Psoas muscle (tissue), 8 donors: ENCODE data around the gene EMX1. TPM values are rescaled to one million over a fixed set of nuclear protein-coding genes. Genes with fewer than 3 reads are reported as not detected.

Experiments used
- ATAC-seq, 4 donors: fragments of 200-7000 bp; cut with Tn5 transposase; one replicate each; pipeline ENCODE4 v1.9.1; 2020; ENCODE audit warnings: moderate library complexity in 3 of 4, mild to moderate bottlenecking in 2 of 4
- DNase-seq, 2 donors: peaks; one replicate each; pipeline ENCODE4 v3.0.0-alpha.2; 2020
- H3K27ac ChIP-seq: fragments of 200-600 bp; one replicate; pipeline ENCODE4 v1.8.0; 2022
- H3K27me3 ChIP-seq, 3 donors: fragments of 200-600 bp in 1 of 3; one replicate each; pipeline versions ENCODE4 v1.6.1 to v1.8.0; 2013 to 2022; ENCODE audit warnings: low read length in 2 of 3, mild to moderate bottlenecking in 2 of 3, moderate library complexity in 1 of 3; ENCODE audit not compliant: insufficient read depth in 3 of 3
- H3K36me3 ChIP-seq, 2 donors: fragments of 200-600 bp in 1 of 2; one replicate each; pipeline versions ENCODE4 v1.6.1 to v1.8.0; 2013 to 2022; ENCODE audit warnings: low read depth in 1 of 2, mild to moderate bottlenecking in 1 of 2, moderate library complexity in 1 of 2; ENCODE audit not compliant: insufficient read depth in 1 of 2
- H3K4me1 ChIP-seq: fragments of 200-600 bp; one replicate; pipeline ENCODE4 v1.8.0; 2022
- H3K4me3 ChIP-seq: fragments of 200-600 bp; one replicate; pipeline ENCODE4 v1.8.0; 2022; ENCODE audit warnings: mild to moderate bottlenecking
- H3K9me3 ChIP-seq: fragments of 200-600 bp; one replicate; pipeline ENCODE4 v1.8.0; 2022
- CTCF ChIP-seq: fragments of 200-600 bp; IDR thresholded peaks from one replicate; pipeline ENCODE4 v1.8.0; 2022; ENCODE audit warnings: antibody characterized with exemption
- WGBS, 3 donors: extraction: QIAGEN DNeasy Blood & Tissue Kit; methylation state at CpG; one replicate each; pipeline versions ENCODE4 v1.1.6 to v1.1.7; 2013; 5-methylcytosine and 5-hydroxymethylcytosine counted together
- intact Hi-C, 2 donors: fragments of 100-400 bp; cut with DNase I; formaldehyde crosslinking; loops; one replicate each; pipeline versions ENCODE4 v1.11.0 to v1.14.2; 2022
- polyA plus RNA-seq, 3 donors: library from polyadenylated mRNA; stranded (reverse); fragments of 200-250 nt; gene quantifications; one replicate each; pipeline ENCODE4 v1.2.3, GENCODE V29; 2013
- total RNA-seq, 4 donors: library from RNA; stranded (reverse); fragmentation: NEBNext Ultra II Directional in 2 of 4; extraction: Animal tissue kit (Norgen Biotek cat#: 25700) in 2 of 4; gene quantifications; one replicate each; pipeline versions ENCODE4 v1.2.1 to v1.2.4, GENCODE V29; 2021 to 2023
- donor health status: healthy with polysubstance abuse.
- donor health status: DM: no; HTN: no; CAD: no; lungs with moderate emphysema.
- donor health status: Bipolar disorder and iron deficiency.
- donor health status: healthy.
- donor health status: DM: yes; HTN: yes; CAD: no.
- donor health status: DM: no; HTN: no; CAD: no.
- donor health status: DM: no; HTN: no; CAD: no.
- donor health status: DM: yes; HTN: yes; CAD: no.

Gene EMX1
- total and polyA plus RNA-seq, 7 donors: 0.01 TPM; not detected in 6

DNA sequence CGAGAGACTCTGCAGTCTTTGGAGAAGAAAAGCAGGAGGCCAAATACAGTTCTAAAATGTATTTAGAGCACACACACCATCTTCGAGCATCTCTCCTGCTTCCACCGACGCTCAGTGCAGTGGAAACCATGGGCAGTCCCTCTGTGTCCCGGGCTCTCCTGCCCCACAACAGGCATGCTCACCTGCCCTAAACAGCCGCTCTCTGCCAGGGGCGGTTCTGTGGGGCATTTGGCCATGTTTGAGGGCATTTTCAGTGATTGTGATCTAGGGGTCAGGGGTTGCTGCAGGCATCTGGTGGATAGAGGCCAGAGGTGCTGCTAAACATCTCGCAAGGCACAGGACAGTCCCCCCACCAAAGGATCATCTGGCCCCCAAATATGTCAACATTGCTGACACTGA, 55.8 kb downstream of the EMX1 start:
- H3K9me3 ChIP-seq: no peaks in the 10 kb centered on the region
- 91 to 94% (median 92%) methylated on average over 8 of the region's 8 CpGs for WGBS, 3 donors
- ATAC-seq (no peak), DNase-seq (peak in 1 of 2 donors; percentile 22)
- no peak overlapping the region for H3K4me3 ChIP-seq
- no peaks in the 10 kb centered on the region for H3K4me1 ChIP-seq
- intact Hi-C loops: loop anchor here in 1 of 2 donors (5.0 kb wide), 1 partner anchor 81 kb away; no protein-coding TSS in a partner anchor
- no peak for TF ChIP-seq CTCF
- H3K27ac ChIP-seq: no peak overlapping the region
- peaks cover 0 to 12% of the 10 kb centered on the region in 2 donors for H3K36me3 ChIP-seq
- no peaks in the 10 kb centered on the region for H3K27me3 ChIP-seq

GRCh38 chr2:72973566-72974435, 56.5 kb downstream of the EMX1 start:
- Histone ChIP-seq H3K4me1 (no peaks in the 10 kb centered on the region), H3K9me3 (no peaks in the 10 kb centered on the region), H3K27me3 (no peaks in the 10 kb centered on the region), H3K36me3 (peaks cover 0 to 12% of the 10 kb centered on the region in 2 donors), H3K27ac (no peak overlapping the region), H3K4me3 (no peak overlapping the region)
- intact Hi-C loops: loop anchor here in 1 of 2 donors (5.0 kb wide), 1 partner anchor 82 kb away; no protein-coding TSS in a partner anchor
- 64 to 68% (median 66%) methylated on average over 12 of the region's 12 CpGs for WGBS, 3 donors
- ATAC-seq (peak in 3 of 4 donors; percentile 76 to 84 (median 82)), DNase-seq (peak in 1 of 2 donors; percentile 49)
- peak; percentile 63 for TF ChIP-seq CTCF

GRCh38 chr2:72974436-72974754, 57.1 kb downstream of the EMX1 start:
- ATAC-seq (no peak), DNase-seq (peak in 1 of 2 donors; percentile 10)
- H3K27ac ChIP-seq: no peak overlapping the region
- WGBS, 3 donors: 80 to 88% (median 81%) methylated on average over 2 of the region's 2 CpGs
- no peaks in the 10 kb centered on the region for H3K27me3 ChIP-seq
- H3K4me1 ChIP-seq: peaks cover 4% of the 10 kb centered on the region
- intact Hi-C loops: loop anchor here in 1 of 2 donors (5.0 kb wide), 1 partner anchor 82 kb away; no protein-coding TSS in a partner anchor
- H3K4me3 ChIP-seq: no peak overlapping the region
- peaks cover 0 to 7% of the 10 kb centered on the region in 2 donors for H3K36me3 ChIP-seq
- no peaks in the 10 kb centered on the region for H3K9me3 ChIP-seq
- TF ChIP-seq CTCF: no peak

- intact Hi-C loops: no loop called here
- DNase-seq (peak in 1 of 2 donors; percentile 1), ATAC-seq (no peak)
- no peak for TF ChIP-seq CTCF
- H3K27me3 ChIP-seq: no peaks in the 10 kb centered on the region
- H3K36me3 ChIP-seq: peaks cover 0 to 7% of the 10 kb centered on the region in 2 donors
- H3K9me3 ChIP-seq: no peaks in the 10 kb centered on the region
- 66 to 79% (median 66%) methylated on average over 3 of the region's 3 CpGs for WGBS, 3 donors
- no peak overlapping the region for H3K27ac ChIP-seq
- peaks cover 10% of the 10 kb centered on the region for H3K4me1 ChIP-seq
- no peak overlapping the region for H3K4me3 ChIP-seq
Measured at GRCh38 chr2:72975017-72975416, 57.7 kb downstream of the EMX1 start.
